Muscle layer of duodenum (tissue), 2 donors: ENCODE results near the gene PPP5C.
"Not testable (repeated sequence)": the region's sequence is repeated elsewhere in the genome, so short reads cannot be mapped to it uniquely, and the experiment has no call there.

Experiments
- H3K27ac ChIP-seq: one replicate; pipeline ENCODE4 v1.7.0; 2013; ENCODE audit warnings: mild to moderate bottlenecking, low read length
- H3K27me3 ChIP-seq: one replicate; pipeline ENCODE4 v1.7.0; 2013; ENCODE audit warnings: low read depth, mild to moderate bottlenecking, control low read depth, low read length
- H3K36me3 ChIP-seq, 2 donors: one replicate each; pipeline ENCODE4 v1.7.0; 2013; ENCODE audit warnings: low read length in 2 of 2, control low read depth in 1 of 2, mild to moderate bottlenecking in 1 of 2; ENCODE audit not compliant: insufficient read depth in 2 of 2, control insufficient read depth in 1 of 2
- H3K4me1 ChIP-seq, 2 donors: one replicate each; pipeline ENCODE4 v1.7.0; 2013; ENCODE audit warnings: low read length in 2 of 2, mild to moderate bottlenecking in 2 of 2, control low read depth in 1 of 2, moderate library complexity in 1 of 2; ENCODE audit not compliant: insufficient read depth in 2 of 2, control insufficient read depth in 1 of 2
- H3K4me3 ChIP-seq, 2 donors: one replicate each; pipeline ENCODE4 v1.7.0; 2013; ENCODE audit warnings: low read length in 2 of 2, low read depth in 1 of 2, mild to moderate bottlenecking in 1 of 2
- H3K9me3 ChIP-seq, 2 donors: one replicate each; pipeline ENCODE4 v1.7.0; 2013; ENCODE audit warnings: low read length in 2 of 2, control low read depth in 1 of 2, mild to moderate bottlenecking in 1 of 2; ENCODE audit not compliant: control insufficient read depth in 1 of 2
- donor health status: healthy.

Gene PPP5C

GRCh38 chr19:46413262-46414031 is 66.6 kb downstream of the PPP5C start, which contains the start of gene CCDC8:
TSS of gene CCDC8 (minus strand) at chr19:46413564. CDS start at chr19:46412810, 754 bp downstream.
- Histone ChIP-seq H3K27ac (peak within 1 kb of the TSS; percentile 51), H3K9me3 (no peaks in the 10 kb centered on the region), H3K27me3 (peaks cover 21% of the 10 kb centered on the region), H3K4me3 (peak within 1 kb of the TSS; percentile 61 to 62), H3K4me1 (peaks cover 0 to 40% of the 10 kb centered on the region in 2 donors), H3K36me3 (no peaks in the 10 kb centered on the region)

GRCh38 chr19:46414899-46415298 is 68.0 kb downstream of the PPP5C start:
- not testable (repeated sequence) for H3K4me3 ChIP-seq, H3K36me3 ChIP-seq, H3K27ac ChIP-seq, H3K9me3 ChIP-seq
- Histone ChIP-seq H3K27me3 (peaks cover 19% of the 10 kb centered on the region), H3K4me1 (peaks cover 0 to 37% of the 10 kb centered on the region in 2 donors)

- not testable (repeated sequence) for H3K9me3 ChIP-seq, H3K36me3 ChIP-seq, H3K27ac ChIP-seq
- H3K27me3 ChIP-seq, result peaks cover 19% of the 10 kb centered on the region
- H3K4me3 ChIP-seq, result peak overlapping the region; percentile 11 to 49
- H3K4me1 ChIP-seq, result peaks cover 0 to 32% of the 10 kb centered on the region in 2 donors
These were observed 69.2 kb downstream of the PPP5C start for GRCh38 chr19:46415804-46416709.

- H3K4me1 ChIP-seq, result peaks cover 0 to 10% of the 10 kb centered on the region in 2 donors
- H3K27ac ChIP-seq, result no peak overlapping the region
- no peaks in the 10 kb centered on the region for H3K9me3 ChIP-seq
- peaks cover 3% of the 10 kb centered on the region for H3K27me3 ChIP-seq
- H3K36me3 ChIP-seq, result no peaks in the 10 kb centered on the region
- H3K4me3 ChIP-seq, result no peak overlapping the region
These were observed 73.2 kb downstream of the PPP5C start for GRCh38 chr19:46420056-46420455.

GRCh38 chr19:46422344-46422743 is 75.5 kb downstream of the PPP5C start:
- peaks cover 0 to 12% of the 10 kb centered on the region in 2 donors for H3K4me1 ChIP-seq
- H3K9me3 ChIP-seq, result no peaks in the 10 kb centered on the region
- H3K27ac ChIP-seq, result no peak overlapping the region
- no peaks in the 10 kb centered on the region for H3K36me3 ChIP-seq
- no peak overlapping the region for H3K4me3 ChIP-seq
- no peaks in the 10 kb centered on the region for H3K27me3 ChIP-seq

GRCh38 chr19:46423188-46423587 is 76.3 kb downstream of the PPP5C start:
- Histone ChIP-seq H3K27ac (no peak overlapping the region), H3K4me3 (no peak overlapping the region), H3K4me1 (peaks cover 0 to 12% of the 10 kb centered on the region in 2 donors), H3K27me3 (peaks cover 3% of the 10 kb centered on the region), H3K36me3 (no peaks in the 10 kb centered on the region), H3K9me3 (no peaks in the 10 kb centered on the region)

- no peaks in the 10 kb centered on the region for H3K36me3 ChIP-seq
- H3K27ac ChIP-seq, result no peak overlapping the region
These were observed 79.2 kb downstream of the PPP5C start for GRCh38 chr19:46426035-46426505.

GRCh38 chr19:46426506-46427162 is 79.7 kb downstream of the PPP5C start:
- H3K27ac ChIP-seq, result no peak overlapping the region
- H3K9me3 ChIP-seq, result no peaks in the 10 kb centered on the region
- H3K4me1 ChIP-seq, result peaks cover 0 to 12% of the 10 kb centered on the region in 2 donors
- H3K27me3 ChIP-seq, result peaks cover 4% of the 10 kb centered on the region
- no peaks in the 10 kb centered on the region for H3K36me3 ChIP-seq
- peak overlapping the region; percentile 50 to 70 for H3K4me3 ChIP-seq

More at GRCh38 chr19:46426035-46426505, 79.2 kb downstream of the PPP5C start:
- Histone ChIP-seq H3K4me3 (peak overlapping the region; percentile 50 to 70), H3K9me3 (no peaks in the 10 kb centered on the region), H3K4me1 (peaks cover 0 to 12% of the 10 kb centered on the region in 2 donors), H3K27me3 (peaks cover 4% of the 10 kb centered on the region)

GRCh38 chr19:46427518-46428045 is 80.7 kb downstream of the PPP5C start:
- no peaks in the 10 kb centered on the region for H3K9me3 ChIP-seq
- H3K4me3 ChIP-seq, result no peak overlapping the region
- H3K27me3 ChIP-seq, result peaks cover 4% of the 10 kb centered on the region
- no peak overlapping the region for H3K27ac ChIP-seq
- H3K4me1 ChIP-seq, result peaks cover 0 to 12% of the 10 kb centered on the region in 2 donors
- H3K36me3 ChIP-seq, result no peaks in the 10 kb centered on the region

GRCh38 chr19:46428239-46429135 is 81.6 kb downstream of the PPP5C start, which contains the start of gene PNMA8C:
TSS of gene PNMA8C (minus strand) at chr19:46428936. CDS start at chr19:46428359, 577 bp downstream.
- Histone ChIP-seq H3K9me3 (no peaks in the 10 kb centered on the region), H3K36me3 (no peaks in the 10 kb centered on the region), H3K4me3 (peak within 1 kb of the TSS in 1 of 2 donors; percentile 53), H3K4me1 (peaks cover 0 to 12% of the 10 kb centered on the region in 2 donors), H3K27me3 (peaks cover 4% of the 10 kb centered on the region), H3K27ac (no peak within 1 kb of the TSS)
